Nucleus accumbens (tissue), 56 donors: ENCODE measurements around the gene VAV2.

Experiments
- DNase-seq, 56 donors: peaks; one replicate each; lab custom pipeline; 2025; lab: John Stamatoyannopoulos, UW

Gene VAV2

DNA sequence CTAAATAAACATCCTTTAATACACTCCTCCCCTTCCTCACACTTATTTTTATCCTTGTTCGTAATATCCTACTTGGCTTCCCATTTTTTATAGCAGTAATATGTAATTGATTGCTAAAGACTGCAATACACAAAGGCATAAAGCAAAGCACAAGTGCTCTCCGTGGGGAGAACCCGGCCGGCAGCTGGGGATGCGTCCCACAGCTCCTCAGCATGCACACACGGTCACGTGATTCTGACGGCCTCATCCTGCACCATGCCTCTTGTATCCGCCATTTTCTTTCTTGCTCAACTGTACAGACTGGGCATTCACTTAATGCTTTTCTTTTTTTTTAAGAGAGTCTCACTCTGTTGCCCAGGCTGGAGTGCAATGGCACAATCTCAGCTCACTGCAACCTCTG lies 36.0 kb upstream of the VAV2 start:
- no peak for DNase-seq

DNA sequence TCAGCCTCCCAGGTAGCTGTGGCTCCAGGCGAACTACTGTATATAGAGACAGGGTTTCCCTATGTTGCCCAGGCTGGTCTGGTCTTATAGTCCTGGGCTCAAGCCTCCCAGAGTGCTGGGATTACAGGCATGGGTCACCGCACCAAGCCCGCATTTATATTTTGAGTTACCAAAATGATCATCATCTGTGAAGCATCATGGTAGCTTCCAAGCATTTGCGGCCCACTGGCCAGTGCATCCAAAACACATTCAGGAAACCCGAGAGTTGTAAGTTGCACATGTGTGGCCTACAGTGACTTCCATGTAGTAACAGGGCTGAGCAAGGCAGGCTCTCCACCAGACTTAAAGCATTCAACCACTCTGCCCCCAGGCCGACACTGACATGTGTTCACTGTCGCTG lies 35.4 kb upstream of the VAV2 start:
- DNase-seq: no peak

GRCh38 chr9:134026981-134027380 lies 34.9 kb upstream of the VAV2 start:
- DNase-seq: no peak

DNA sequence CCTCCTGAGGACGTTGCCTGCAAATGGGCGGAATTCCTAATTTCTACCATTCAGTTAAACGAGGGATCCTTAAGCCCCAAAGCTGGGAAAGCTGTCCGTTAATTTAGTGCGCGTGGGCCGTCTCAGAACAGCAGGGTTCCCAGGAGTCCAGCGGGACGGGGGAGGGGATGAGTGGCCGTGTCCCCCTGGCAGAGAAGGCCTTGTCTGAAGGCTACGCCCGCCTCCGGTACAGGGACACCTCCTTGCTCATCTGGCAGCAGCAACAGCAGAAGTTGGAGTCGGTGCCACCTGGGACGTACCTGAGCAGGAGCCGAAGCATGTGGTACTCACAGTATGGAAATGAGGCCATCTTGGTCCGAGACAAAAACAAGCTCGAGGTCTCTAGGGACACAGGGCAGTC lies 34.5 kb upstream of the VAV2 start:
- DNase-seq: no peak

DNA sequence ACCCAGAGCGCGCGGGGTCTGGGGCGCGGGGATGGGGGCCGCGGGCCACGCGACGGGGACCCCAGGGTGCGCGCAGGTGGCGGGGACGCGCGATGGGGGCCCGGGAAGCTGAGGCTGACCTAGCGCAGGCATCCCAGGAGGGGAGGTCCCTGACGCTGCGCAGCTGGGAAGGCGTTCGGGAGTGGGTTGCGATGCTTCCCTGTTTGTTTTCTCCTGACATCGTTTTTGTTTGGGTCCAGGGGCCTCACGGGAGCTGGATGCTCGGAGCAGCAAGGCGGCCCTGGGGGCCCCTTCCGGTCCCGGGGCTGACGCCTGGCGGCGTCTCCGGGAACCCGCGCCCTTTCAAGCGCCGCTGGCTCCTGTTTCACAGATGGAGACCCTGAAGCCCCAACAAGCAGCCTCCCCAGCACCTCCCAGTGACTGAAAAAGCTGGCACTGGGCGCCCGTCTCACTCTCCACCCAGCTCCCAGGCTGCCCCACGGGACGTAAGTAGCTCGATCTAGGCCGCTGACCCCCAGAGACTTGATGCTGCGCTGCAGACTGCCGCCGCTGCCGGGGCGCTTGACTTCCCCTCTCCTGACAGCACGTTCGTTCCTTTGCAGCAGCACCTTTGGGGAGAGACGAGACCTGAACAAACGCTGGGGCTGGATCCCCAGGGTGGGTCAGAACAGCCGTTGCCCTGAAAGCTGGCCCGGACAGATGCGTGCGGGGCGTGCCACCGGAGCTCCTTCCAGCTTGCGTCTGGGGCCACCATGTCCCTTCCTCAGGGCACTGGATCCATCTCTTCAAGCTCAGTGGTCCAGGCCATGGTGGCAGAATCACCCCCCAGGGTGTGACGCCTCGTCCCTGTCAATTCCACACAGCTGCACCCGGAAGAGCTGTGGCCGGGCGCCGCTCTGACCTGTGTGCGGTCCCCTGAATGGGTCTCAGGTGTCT lies 33.8 kb upstream of the VAV2 start:
- DNase-seq: peak in 25 of 56 donors; percentile 17 to 75 (median 59)

DNA sequence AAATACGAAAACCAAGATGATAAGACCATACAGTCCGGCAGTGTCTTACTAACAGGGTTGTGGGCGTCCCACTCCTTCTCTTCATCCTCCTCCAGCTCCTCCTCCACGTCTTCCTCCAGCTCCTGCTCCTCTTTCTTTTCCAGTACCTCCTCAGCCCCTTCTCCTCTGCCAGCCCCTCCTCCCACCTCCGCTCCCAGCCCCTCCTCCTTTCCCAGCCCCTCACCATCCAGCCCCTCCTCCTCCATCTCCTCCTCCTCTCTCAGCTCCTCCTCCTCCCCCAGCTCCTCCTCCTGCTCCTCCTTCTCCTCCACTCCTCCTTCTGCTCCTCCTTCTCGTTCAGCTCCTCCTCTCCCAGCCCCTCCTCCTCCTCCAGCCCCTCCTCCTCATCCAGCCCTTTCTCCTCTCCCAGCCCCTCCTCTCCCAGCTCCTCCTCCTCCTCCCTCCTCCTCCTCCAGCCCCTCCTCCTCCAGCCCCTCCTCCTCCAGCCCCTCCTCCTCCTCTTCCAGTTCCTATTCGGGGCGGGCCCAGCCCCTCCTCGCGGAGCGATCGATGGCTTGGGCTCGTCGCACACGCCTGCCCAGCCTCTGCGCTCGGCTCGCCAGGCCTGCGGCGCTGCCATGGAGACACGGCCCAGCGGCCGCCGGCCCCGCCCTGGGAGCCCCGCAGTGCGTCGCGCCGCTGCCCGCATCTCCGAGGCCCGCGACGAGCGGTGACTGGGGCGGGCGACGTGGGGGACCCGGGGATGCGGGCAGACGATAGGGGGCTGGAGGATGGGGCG lies 32.9 kb upstream of the VAV2 start, which contains the start of gene BRD3OS:
BRD3OS (plus strand) TSS at position 654 of the 778 bp plus-strand sequence. CDS start 1,267 bp downstream, outside the sequence.
- DNase-seq: peak; percentile 60 to 100 (median 96)

GRCh38 chr9:134024214-134024792 lies 32.2 kb upstream of the VAV2 start:
- DNase-seq: no peak

GRCh38 chr9:134014946-134015345 lies 22.8 kb upstream of the VAV2 start:
- no peak for DNase-seq

- DNase-seq: no peak
Measured at GRCh38 chr9:134011401-134011800, 19.3 kb upstream of the VAV2 start.

DNA sequence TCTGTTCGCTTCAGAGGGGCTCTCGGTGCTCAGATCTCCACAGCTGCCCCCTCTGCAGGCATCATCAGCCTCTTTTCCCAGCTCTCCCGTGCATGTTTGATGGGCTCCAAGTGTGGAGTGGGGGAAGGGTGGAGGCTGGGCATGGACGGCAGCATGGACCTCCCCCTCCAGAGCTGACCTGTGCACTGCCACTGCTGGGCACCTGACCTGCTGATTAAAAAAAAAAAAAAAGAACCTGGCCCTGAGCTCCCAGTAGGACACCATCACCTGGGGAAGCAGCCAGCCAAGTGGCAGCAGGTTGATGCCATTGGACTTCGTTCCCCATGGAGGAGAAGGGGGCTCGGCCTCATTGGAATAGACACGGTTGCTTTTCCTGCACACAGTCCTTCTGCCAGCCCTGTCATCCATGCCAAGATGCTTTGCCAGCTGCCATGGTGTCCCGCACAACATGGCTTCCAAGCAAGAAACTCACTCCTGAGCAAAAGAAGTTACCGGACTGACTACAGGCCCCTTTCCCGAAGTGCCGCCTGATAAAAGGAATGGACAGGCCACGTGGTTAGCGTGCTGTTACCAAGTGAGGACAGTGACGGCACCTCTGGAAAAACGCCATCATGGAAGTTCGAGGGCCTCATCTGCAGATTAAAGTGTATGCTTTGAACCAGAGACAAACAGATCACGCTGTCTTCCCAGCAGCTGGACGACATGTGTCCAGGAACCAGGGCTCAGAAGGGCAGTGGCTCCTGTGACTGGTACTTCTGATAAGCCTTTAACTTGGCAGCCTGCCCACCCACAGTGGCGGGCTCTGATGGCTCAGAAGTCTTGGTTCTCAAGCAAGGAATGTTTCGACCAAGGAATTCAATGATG lies 18.4 kb upstream of the VAV2 start:
- DNase-seq: no peak

DNA sequence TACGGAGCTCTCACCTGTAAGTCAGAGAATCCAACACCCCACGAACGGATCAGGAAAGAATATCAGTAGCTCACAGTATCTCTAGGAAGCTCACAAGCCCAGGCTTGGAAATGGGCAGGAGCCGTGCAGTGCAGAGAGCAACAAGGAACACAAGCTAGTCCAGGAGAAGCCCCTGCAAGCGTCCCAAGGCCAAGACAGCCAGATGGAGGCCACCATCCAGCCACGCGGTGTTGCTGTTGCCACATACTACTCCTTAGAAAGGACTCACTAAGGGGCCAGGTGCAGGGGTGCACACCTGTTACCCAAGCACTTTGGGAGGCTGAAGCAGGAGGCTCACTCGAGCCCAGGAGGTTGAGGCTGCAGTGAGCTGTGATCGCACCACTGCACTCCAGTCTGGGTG lies 15.4 kb upstream of the VAV2 start:
- DNase-seq: no peak

DNA sequence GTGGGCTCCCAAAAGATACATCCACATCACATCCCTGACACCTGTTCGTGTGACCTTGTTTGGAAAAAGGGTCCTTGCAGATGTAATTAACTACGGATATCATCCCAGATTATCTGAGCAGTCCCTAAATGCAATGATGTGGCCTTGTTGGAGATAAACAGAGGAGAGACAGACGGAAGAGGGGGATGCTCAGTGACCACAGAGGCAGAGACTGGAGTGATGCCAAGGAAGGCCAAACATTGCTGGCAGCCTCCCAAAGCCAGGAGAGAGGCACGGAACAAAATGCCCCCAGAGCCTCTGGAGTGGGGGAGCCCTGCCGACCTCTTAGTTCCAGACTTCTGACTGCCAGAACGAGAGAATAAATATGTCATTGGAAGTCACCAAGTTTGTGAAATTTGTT lies 15.0 kb upstream of the VAV2 start:
- no peak for DNase-seq

GRCh38 chr9:134005381-134005780 lies 13.3 kb upstream of the VAV2 start:
- DNase-seq: no peak

DNA sequence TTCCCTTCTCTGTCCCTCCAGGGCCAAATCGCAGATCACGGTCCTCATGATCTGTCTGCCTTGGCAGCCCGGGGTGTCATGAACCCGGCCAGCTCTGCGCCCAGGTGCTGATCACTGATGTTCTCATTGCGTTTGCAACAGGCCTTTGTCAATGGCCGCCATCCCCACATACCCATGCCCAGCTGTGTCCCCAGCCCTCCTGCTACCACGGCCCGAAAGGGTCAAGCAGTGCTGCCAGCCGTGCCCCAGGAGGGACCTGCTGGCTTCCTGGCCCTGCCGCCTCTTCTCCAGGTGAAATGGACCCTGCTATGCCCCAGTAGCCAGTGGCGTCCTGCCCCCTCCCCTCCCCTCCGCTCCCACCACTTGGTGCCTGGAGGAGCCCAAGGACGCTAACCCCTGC lies 12.8 kb upstream of the VAV2 start:
- no peak for DNase-seq

- DNase-seq: no peak
Measured at GRCh38 chr9:134004131-134004873, 12.2 kb upstream of the VAV2 start.

DNA sequence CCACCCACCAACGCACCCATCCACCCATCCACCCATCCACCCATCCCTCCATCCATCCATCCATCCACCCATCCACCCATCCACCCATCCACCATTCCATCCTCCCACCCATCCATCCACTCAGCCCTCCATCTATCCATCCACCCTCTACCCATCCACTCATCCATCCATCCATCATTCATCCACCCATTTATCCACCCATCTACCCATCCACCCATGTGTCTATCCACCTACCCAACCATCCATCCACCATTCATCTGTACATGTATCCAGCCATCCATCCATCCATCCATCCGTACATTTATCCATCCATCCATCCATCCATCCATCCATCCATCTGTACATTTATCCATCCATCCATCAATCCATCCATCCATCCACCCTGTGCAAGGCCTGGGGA lies 11.1 kb upstream of the VAV2 start:
- no peak for DNase-seq

DNA sequence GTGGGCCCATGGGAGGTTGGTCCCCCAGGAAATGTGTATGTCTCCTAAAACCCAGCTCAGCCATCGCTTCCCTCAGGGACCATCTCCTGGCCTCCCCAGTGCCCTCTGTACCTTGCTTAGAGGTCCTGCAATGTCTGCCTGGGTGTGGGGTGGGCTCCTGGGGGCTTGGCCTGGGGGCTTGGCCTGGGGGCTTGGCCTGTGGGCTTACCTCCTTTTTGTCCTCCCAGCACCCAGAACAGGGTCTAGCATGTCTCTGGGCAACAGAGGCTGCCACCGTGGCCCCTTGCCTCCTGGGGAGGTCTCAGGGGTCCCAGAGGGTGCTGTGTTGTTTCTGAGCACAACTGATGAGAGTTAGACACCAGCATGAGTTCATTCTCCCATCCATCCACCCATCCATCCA lies 10.7 kb upstream of the VAV2 start:
- no peak for DNase-seq

- DNase-seq: no peak
Measured at GRCh38 chr9:133999851-134000265, 7.7 kb upstream of the VAV2 start.

DNA sequence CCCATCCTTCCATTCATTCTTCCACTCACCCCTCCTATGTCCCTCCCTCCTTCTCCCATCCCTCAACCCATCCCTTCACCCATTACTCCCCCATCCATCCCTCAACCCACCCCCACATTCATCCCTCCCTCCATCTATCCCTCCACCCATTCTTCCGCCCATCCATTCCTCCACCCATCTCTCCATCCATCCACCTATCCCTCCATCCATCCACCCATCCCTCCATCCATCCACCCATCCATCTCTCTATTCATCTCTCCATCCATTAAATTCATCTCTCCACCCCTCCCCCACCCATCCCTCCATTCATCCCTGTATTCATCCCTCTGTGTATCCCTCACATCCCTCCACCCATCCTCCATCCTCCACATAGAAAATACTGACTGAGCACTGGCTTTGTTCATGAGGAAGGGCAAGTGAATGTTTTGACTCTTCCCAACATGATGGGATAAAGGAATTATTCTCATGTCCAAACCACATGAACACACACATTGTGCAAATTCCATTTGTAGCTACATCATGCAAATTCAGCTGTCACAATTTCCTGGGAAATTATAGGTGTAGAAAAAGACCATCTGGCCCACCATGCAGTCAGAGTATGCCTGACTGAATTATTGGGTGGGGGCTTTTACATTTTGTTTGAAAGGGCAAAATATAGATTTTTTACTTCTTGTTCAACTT lies 6.9 kb upstream of the VAV2 start:
- no peak for DNase-seq
